Testis (tissue), 2 donors: ENCODE results near the gene KIF16B.

ENCODE experiments used
- CTCF ChIP-seq, 3 experiments: fragments of 450-650 bp in 2 of 3; fragments of 200-600 bp in 1 of 3; sonication (generic) in 1 of 3; IDR thresholded peaks; one replicate each; pipeline ENCODE4 v1.5.1; 2016 to 2019; ENCODE audit warnings: antibody characterized with exemption in 3 of 3, mild to moderate bottlenecking in 2 of 3, moderate library complexity in 1 of 3
- POLR2A ChIP-seq: fragments of 450-650 bp; IDR thresholded peaks from one replicate; pipeline ENCODE4 v1.6.1; 2017; ENCODE audit warnings: antibody characterized with exemption, mild to moderate bottlenecking, moderate library complexity

GRCh38 chr20:16393297-16393696 lies 180.0 kb downstream of the KIF16B start:
- TF ChIP-seq CTCF (IDR thresholded peaks at IDR 0.05): no peak
- no peak for TF ChIP-seq POLR2A
